Vagina (tissue), 2 donors: Measurements from ENCODE around the gene HMBS. TPM values are rescaled to one million over a fixed set of nuclear protein-coding genes. Genes with fewer than 3 reads are reported as not detected.

ENCODE experiments used
- DNase-seq, 2 donors: peaks; one replicate each; pipeline ENCODE4 v3.0.0-alpha.2; 2017; ENCODE audit errors: extremely low spot score in 2 of 2
- H3K27ac ChIP-seq: fragments of 200-600 bp; sonication (generic); one replicate; pipeline ENCODE4 v1.5.1; 2019
- H3K27me3 ChIP-seq: fragments of 200-600 bp; sonication (generic); one replicate; pipeline ENCODE4 v1.5.1; 2019
- H3K36me3 ChIP-seq, 2 donors: fragments of 200-600 bp; sonication (generic); one replicate each; pipeline ENCODE4 v1.5.1; 2017 to 2019
- H3K4me1 ChIP-seq: fragments of 200-600 bp; sonication (generic); one replicate; pipeline ENCODE4 v1.5.1; 2019
- H3K4me3 ChIP-seq, 2 donors: fragments of 200-600 bp; sonication (generic); 1 replicate in 1 of 2; 2 replicates in 1 of 2; pipeline ENCODE4 v1.5.1; 2016 to 2019
- H3K9me3 ChIP-seq: fragments of 200-600 bp; sonication (generic); one replicate; pipeline ENCODE4 v1.5.1; 2019
- POLR2A ChIP-seq, 2 donors: fragments of 450-650 bp; IDR thresholded peaks; one replicate each; pipeline ENCODE4 v1.6.1; 2017; ENCODE audit warnings: antibody characterized with exemption in 2 of 2, mild to moderate bottlenecking in 2 of 2, moderate library complexity in 2 of 2
- POLR2AphosphoS5 ChIP-seq, 2 donors: sonication (generic); formaldehyde crosslinking; IDR thresholded peaks; one replicate each; pipeline ENCODE4 v1.9.0; 2017; ENCODE audit warnings: antibody characterized with exemption in 2 of 2, mild to moderate bottlenecking in 2 of 2, low read depth in 1 of 2; ENCODE audit not compliant: insufficient read depth in 1 of 2
- intact Hi-C: fragments of 100-400 bp; cut with DNase I; formaldehyde crosslinking; loops from one replicate; pipeline ENCODE4 v1.15.1; 2023
- total RNA-seq: library from RNA; depleted of rRNA; stranded (reverse); fragments of >200 nt; gene quantifications from one replicate; pipeline ENCODE4 v1.2.3, GENCODE V29; 2016
- TF ChIP-seq, protein P1 (sequence below), 3 experiments: fragments of 450-650 bp in 2 of 3; fragments of 200-600 bp in 1 of 3; sonication (generic) in 1 of 3; IDR thresholded peaks; one replicate each; pipeline ENCODE4 v1.5.1; 2017 to 2019; ENCODE audit warnings: antibody characterized with exemption in 3 of 3, mild to moderate bottlenecking in 2 of 3, moderate library complexity in 2 of 3

The HMBS gene
- total RNA-seq, 1 donor from 2014 or later = 13.5 TPM

DNA sequence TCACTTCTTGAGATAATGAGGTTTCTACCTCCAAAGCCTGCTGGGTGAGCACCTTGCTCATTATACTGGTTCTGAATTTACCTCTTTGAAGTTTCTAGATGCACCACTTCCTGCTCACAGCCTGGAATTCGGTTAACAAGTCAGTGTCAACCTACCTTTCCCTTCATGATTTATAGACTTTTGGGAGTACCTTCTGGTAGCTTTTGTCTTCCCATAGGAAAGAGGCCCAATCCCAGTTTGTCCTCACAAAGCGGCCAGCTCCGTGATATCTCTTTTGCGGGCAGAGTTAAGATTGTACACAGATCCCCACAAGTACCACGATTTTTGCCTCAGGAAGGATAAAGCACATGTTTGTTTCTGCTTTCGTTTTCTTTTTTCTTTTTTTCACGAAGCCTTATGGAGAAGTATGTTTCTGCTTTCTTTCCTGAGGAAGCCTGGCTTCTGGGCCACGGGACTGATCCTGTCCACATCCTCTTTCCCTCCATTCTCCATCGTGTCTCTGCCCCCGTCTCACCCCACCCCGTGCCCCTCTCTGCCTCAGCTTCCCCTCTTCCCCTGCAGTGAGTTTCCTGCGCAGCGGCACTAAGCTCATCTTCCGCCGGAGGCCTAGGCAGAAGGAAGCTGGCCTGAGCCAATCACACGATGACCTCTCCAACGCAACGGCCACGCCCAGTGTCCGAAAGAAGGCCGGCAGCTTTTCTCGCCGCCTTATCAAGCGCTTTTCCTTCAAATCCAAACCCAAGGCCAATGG is 31.0 kb downstream of the HMBS start:
- peaks cover 5% of the 10 kb centered on the region for H3K4me1 ChIP-seq
- H3K36me3 ChIP-seq = peaks cover 0 to 39% of the 10 kb centered on the region in 2 donors
- H3K4me3 ChIP-seq = no peak overlapping the region
- no peak for DNase-seq
- H3K27ac ChIP-seq = no peak overlapping the region
- H3K27me3 ChIP-seq = no peaks in the 10 kb centered on the region
- no peak for TF ChIP-seq POLR2A (IDR thresholded peaks at IDR 0.05)
- no peak for TF ChIP-seq POLR2AphosphoS5 (IDR thresholded peaks at IDR 0.05; ENCODE audit: insufficient read depth in 1 of 2, low read depth in 1 of 2)
- TF ChIP-seq, protein P1, sequence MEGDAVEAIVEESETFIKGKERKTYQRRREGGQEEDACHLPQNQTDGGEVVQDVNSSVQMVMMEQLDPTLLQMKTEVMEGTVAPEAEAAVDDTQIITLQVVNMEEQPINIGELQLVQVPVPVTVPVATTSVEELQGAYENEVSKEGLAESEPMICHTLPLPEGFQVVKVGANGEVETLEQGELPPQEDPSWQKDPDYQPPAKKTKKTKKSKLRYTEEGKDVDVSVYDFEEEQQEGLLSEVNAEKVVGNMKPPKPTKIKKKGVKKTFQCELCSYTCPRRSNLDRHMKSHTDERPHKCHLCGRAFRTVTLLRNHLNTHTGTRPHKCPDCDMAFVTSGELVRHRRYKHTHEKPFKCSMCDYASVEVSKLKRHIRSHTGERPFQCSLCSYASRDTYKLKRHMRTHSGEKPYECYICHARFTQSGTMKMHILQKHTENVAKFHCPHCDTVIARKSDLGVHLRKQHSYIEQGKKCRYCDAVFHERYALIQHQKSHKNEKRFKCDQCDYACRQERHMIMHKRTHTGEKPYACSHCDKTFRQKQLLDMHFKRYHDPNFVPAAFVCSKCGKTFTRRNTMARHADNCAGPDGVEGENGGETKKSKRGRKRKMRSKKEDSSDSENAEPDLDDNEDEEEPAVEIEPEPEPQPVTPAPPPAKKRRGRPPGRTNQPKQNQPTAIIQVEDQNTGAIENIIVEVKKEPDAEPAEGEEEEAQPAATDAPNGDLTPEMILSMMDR (IDR thresholded peaks at IDR 0.05) = no peak
- H3K9me3 ChIP-seq = no peaks in the 10 kb centered on the region
- intact Hi-C loops = no loop called here

DNA sequence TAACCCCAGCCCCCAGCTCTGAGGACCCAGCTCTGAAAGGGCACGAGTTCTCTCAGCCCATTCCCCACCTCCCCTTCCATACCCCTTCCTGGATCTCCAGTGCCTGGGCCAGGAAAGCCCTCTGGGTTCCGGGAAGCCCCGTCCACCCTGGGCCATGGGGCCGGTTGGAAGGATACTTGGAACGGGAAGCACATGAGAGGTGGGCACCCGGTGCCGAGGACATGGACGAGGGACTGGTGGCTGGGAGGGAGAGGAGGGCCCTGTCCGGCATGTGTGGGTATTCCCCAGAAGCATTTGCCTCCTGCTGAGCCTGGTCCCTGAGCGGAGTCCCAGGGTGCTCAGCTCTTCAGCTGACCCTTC is 31.5 kb downstream of the HMBS start:
- Histone ChIP-seq H3K9me3 (no peaks in the 10 kb centered on the region), H3K4me1 (peaks cover 8% of the 10 kb centered on the region), H3K27ac (no peak overlapping the region), H3K4me3 (no peak overlapping the region), H3K36me3 (peaks cover 0 to 36% of the 10 kb centered on the region in 2 donors), H3K27me3 (no peaks in the 10 kb centered on the region)
- DNase-seq = no peak
- TF ChIP-seq, protein P1 (IDR thresholded peaks at IDR 0.05) = no peak
- TF ChIP-seq POLR2AphosphoS5 (IDR thresholded peaks at IDR 0.05; ENCODE audit: insufficient read depth in 1 of 2, low read depth in 1 of 2) (no peak), POLR2A (IDR thresholded peaks at IDR 0.05) (no peak)
- intact Hi-C loops = no loop called here

DNA sequence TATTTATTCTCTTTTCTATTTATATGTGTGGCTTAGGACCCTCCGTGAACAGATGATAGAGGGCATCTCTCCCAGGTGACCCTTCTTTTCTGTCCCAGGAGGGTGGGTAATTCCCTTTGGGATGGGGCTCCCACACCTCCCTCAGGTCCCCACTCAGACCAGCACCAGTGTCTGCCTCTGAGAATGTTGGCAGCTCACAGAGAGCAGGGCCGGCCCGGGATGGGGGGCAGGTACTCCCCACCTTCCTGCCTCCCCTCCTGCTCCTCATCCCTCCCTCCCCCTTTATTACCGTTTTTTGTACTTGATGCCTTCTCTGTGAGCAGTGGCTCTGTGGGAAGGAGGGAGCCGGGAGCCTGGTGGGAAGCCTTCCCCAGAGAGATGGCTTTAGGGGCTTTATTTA is 31.9 kb downstream of the HMBS start:
- Histone ChIP-seq H3K27me3 (no peaks in the 10 kb centered on the region), H3K36me3 (peaks cover 0 to 32% of the 10 kb centered on the region in 2 donors), H3K4me3 (no peak overlapping the region), H3K4me1 (peaks cover 8% of the 10 kb centered on the region), H3K9me3 (no peaks in the 10 kb centered on the region), H3K27ac (no peak overlapping the region)
- TF ChIP-seq POLR2A (IDR thresholded peaks at IDR 0.05) (no peak), POLR2AphosphoS5 (IDR thresholded peaks at IDR 0.05; ENCODE audit: insufficient read depth in 1 of 2, low read depth in 1 of 2) (no peak)
- TF ChIP-seq, protein P1 (IDR thresholded peaks at IDR 0.05) = no peak
- no peak for DNase-seq
- intact Hi-C loops = no loop called here

DNA sequence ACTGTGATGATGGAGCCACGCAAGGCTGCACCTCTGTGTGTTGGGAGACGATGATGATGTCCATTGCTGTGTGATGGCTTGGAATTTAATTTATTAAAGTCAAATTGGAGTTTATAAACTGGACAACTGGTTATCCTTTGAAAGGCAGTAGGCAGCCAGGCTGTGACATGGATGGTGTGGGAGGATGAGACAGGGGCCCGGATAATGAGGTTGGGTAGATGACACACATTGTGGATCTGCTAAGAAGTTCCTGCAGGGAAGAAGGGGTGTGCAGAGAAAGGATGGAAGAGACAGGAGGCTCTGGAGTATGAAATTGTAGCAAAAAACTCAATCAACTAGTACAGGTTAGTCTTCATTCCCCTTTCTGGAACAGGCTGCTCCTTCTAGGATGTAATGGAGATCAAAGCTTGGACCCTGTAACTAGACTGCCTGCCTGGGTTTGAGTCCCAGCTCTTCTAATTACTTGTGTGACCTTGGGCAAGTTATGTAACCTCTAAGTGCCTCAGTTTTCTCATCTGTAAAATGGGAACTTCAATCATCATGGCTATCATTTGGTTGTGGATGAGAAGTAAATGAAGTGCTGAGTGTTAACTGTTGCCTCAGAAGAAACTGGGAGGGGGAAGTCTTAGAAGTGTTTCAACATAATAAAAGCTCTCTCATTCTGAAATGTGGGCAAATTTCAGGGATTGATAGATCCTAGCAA is 32.5 kb downstream of the HMBS start:
- peaks cover 13% of the 10 kb centered on the region for H3K4me1 ChIP-seq
- no peaks in the 10 kb centered on the region for H3K9me3 ChIP-seq
- no peak overlapping the region for H3K27ac ChIP-seq
- no peak for DNase-seq
- H3K27me3 ChIP-seq = no peaks in the 10 kb centered on the region
- no peak overlapping the region for H3K4me3 ChIP-seq
- intact Hi-C loops = no loop called here
- peaks cover 0 to 26% of the 10 kb centered on the region in 2 donors for H3K36me3 ChIP-seq
- no peak for TF ChIP-seq POLR2AphosphoS5 (IDR thresholded peaks at IDR 0.05; ENCODE audit: insufficient read depth in 1 of 2, low read depth in 1 of 2)
- TF ChIP-seq POLR2A (IDR thresholded peaks at IDR 0.05) = no peak
- TF ChIP-seq, protein P1 (IDR thresholded peaks at IDR 0.05) = no peak

DNA sequence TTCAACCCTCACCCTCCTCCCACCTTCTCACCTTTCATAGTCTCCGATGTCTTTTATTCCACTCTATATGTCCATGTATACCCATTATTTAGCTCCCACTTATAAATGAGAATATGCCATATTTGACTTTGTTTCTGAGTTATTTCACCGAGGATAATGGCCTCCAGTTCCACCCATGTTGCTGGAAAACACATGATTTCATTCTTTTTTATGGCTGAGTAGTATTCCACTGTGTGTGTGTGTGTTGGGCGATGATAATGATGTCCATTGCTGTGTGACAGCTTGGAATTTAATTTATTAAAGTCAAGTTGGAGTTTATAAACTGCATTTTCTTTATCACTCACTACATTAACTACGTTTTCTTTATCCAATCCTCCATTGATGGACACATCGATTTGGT is 33.5 kb downstream of the HMBS start:
- intact Hi-C loops = no loop called here
- peaks cover 24% of the 10 kb centered on the region for H3K4me1 ChIP-seq
- no peak overlapping the region for H3K27ac ChIP-seq
- DNase-seq = no peak
- no peak overlapping the region for H3K4me3 ChIP-seq
- H3K27me3 ChIP-seq = no peaks in the 10 kb centered on the region
- peaks cover 0 to 16% of the 10 kb centered on the region in 2 donors for H3K36me3 ChIP-seq
- H3K9me3 ChIP-seq = no peaks in the 10 kb centered on the region
- no peak for TF ChIP-seq POLR2AphosphoS5 (IDR thresholded peaks at IDR 0.05; ENCODE audit: insufficient read depth in 1 of 2, low read depth in 1 of 2)
